SK-N-MC (cell line): ENCODE data around the gene SMARCA4.
"Not testable (repeated sequence)": the region's sequence is repeated elsewhere in the genome, so short reads cannot be mapped to it uniquely, and the experiment has no call there.

Experiments
- DNase-seq: peaks from one replicate; pipeline ENCODE4 v3.0.0-alpha.2; 2011; ENCODE audit warnings: low read depth, low spot score
- H3K27ac ChIP-seq: fragments of 200-600 bp; sonication (generic); 2 replicates; pipeline ENCODE4 v1.5.1; 2016; ENCODE audit warnings: mixed run types
- H3K36me3 ChIP-seq: fragments of 200-600 bp; sonication (generic); 2 replicates; pipeline ENCODE4 v1.6.1; 2017; ENCODE audit warnings: antibody characterized with exemption, low read length, mixed read lengths; ENCODE audit not compliant: insufficient read depth
- H3K4me3 ChIP-seq: fragments of 200-600 bp; sonication (generic); 2 replicates; pipeline ENCODE4 v1.5.1; 2016
- H3K9ac ChIP-seq: fragments of 200-600 bp; sonication (generic); 2 replicates; pipeline ENCODE4 v1.8.0; 2017; ENCODE audit warnings: mixed run types, mixed read lengths; ENCODE audit not compliant: insufficient read length
- H3K9me3 ChIP-seq: fragments of 200-600 bp; sonication (generic); 2 replicates; pipeline ENCODE4 v1.6.1; 2017; ENCODE audit warnings: low read depth, mild to moderate bottlenecking, antibody characterized with exemption, low read length, moderate library complexity, mixed read lengths
- EZH2 ChIP-seq: fragments of 200-600 bp; sonication (generic); IDR thresholded peaks from one replicate; pipeline ENCODE4 v1.6.1; 2017; ENCODE audit warnings: antibody characterized with exemption
- FOXP2 ChIP-seq: optimal IDR thresholded peaks from 2 replicates; pipeline ENCODE3; 2011; ENCODE audit warnings: mild to moderate bottlenecking, moderate library complexity; ENCODE audit not compliant: insufficient read depth; ENCODE audit errors: extremely low read length, control extremely low read depth
- POLR2AphosphoS5 ChIP-seq: IDR thresholded peaks from 2 replicates; pipeline ENCODE4 v1.6.1; 2012; ENCODE audit warnings: mild to moderate bottlenecking, low read depth, low read length, borderline replicate concordance

SMARCA4 gene

DNA sequence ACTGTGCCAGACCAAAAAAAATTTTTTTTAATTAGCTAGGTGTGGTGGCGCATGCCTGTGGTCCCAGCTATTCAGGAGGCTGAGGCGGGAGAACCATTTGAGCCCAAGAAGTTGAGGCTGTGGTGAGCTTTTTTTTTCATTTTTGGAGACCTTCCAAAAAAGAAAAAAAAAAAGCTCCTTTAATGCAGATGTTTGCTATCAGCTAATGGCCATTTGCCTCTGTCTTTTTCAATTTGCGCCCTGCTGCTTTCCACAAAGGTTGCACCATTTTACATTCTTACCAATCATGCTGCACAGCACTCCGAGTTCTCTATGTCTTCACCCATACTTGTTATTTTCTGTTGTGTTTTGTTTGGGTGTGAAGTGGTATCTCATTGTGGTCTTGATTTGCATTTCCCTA is 15.6 kb upstream of the SMARCA4 start:
- no peak overlapping the region for H3K9ac ChIP-seq
- no peak for DNase-seq
- H3K36me3 ChIP-seq, result no peaks in the 10 kb centered on the region
- no peak overlapping the region for H3K4me3 ChIP-seq
- no peaks in the 10 kb centered on the region for H3K9me3 ChIP-seq
- no peak overlapping the region for H3K27ac ChIP-seq
- no peak for TF ChIP-seq POLR2AphosphoS5
- TF ChIP-seq FOXP2, result no peak
- no peak for TF ChIP-seq EZH2

DNA sequence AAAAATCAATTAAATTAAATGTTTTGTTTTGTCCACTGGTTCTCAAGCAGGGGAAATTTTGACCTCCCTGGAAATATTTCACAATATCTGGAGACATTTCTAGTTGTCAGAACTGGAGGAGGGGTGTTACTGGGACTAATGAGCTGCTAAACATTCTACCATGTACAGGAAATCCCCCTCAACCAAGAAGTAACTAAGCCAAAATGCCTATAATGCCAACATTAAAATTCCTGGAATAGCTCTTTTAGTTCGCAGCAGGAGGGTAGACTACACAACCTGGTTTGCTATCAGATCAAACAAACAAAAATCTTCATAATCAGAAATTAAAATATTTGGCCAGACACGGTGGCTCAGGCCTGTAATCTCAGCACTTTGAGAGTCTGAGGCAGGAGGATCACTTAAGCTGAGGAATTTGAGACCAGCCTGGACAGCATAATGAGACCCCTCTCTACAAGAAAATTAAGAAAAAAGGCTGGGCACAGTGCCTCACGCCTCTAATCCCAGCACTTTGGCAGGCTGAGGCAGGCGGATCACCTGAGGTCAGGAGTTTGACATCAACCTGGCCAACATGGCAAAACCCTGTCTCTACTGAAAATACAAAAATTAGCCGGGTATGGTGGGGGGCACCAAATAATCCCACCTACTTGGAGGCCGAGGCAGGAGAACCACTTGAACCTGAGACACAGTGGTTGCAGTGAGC is 13.7 kb upstream of the SMARCA4 start:
- Histone ChIP-seq H3K9me3 (no peaks in the 10 kb centered on the region), H3K27ac (peak overlapping the region; percentile 87), H3K9ac (peak overlapping the region; percentile 11), H3K36me3 (no peaks in the 10 kb centered on the region), H3K4me3 (no peak overlapping the region)
- DNase-seq, result peak; percentile 45
- TF ChIP-seq EZH2 (no peak), FOXP2 (no peak), POLR2AphosphoS5 (no peak)

DNA sequence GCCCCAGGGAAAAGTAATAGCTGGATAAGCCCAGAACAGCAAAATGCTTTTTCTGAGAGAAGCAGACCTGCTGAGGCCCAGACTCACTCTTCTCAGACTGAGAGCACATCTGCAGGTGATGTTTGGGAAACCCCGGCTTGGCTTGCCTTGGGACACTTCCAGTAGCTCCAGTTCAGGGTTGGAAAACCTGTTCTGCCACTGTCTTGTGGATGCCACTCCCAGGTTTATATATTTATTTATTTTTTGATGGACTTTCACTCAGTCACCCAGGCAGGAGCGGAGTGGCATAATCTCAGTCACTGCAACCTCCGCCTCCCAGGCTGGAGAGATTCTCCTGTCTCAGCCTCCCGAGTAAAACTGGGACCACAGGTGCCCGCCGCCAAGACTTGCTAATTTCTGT is 8.0 kb upstream of the SMARCA4 start:
- H3K27ac ChIP-seq, result no peak overlapping the region
- no peaks in the 10 kb centered on the region for H3K9me3 ChIP-seq
- H3K9ac ChIP-seq, result no peak overlapping the region
- DNase-seq, result no peak
- TF ChIP-seq EZH2, result no peak
- TF ChIP-seq FOXP2, result no peak
- TF ChIP-seq POLR2AphosphoS5, result no peak
- no peak overlapping the region for H3K4me3 ChIP-seq
- H3K36me3 ChIP-seq, result no peaks in the 10 kb centered on the region

DNA sequence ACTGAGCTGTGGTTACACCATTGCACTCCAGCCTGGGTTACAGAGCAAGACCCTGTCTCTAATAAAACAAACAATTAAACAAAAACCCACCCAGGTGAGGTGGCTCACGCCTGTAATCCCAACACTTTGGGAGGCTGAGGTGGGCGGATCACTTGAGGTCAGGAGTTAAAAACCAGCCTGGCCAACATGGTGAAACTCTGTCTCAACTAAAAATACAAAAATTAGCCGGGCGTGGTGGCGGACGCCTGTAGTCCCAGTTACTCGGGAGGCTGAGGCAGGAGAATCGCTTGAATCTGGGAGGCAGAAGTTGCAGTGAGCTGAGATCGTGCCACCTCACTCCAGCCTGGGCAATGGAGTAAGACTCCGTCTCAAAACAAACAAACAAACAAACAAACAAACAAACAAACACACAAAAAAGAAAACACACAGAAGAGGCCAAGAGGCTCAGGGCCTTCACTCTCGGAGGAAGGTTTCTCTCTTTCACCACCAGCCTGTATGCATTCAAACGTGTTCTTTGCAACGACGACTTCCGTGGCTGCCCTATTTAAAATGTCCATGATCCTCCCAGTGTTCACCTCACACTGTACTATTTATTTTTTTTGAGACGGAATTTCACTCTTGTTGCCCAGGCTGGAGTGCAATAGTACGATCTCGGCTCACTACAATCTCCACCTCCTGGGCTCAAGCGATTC is 1.4 kb upstream of the SMARCA4 start:
- not testable (repeated sequence) for H3K27ac ChIP-seq, H3K9me3 ChIP-seq, H3K9ac ChIP-seq, H3K36me3 ChIP-seq, DNase-seq
- H3K4me3 ChIP-seq, result peak overlapping the region; percentile 97

DNA sequence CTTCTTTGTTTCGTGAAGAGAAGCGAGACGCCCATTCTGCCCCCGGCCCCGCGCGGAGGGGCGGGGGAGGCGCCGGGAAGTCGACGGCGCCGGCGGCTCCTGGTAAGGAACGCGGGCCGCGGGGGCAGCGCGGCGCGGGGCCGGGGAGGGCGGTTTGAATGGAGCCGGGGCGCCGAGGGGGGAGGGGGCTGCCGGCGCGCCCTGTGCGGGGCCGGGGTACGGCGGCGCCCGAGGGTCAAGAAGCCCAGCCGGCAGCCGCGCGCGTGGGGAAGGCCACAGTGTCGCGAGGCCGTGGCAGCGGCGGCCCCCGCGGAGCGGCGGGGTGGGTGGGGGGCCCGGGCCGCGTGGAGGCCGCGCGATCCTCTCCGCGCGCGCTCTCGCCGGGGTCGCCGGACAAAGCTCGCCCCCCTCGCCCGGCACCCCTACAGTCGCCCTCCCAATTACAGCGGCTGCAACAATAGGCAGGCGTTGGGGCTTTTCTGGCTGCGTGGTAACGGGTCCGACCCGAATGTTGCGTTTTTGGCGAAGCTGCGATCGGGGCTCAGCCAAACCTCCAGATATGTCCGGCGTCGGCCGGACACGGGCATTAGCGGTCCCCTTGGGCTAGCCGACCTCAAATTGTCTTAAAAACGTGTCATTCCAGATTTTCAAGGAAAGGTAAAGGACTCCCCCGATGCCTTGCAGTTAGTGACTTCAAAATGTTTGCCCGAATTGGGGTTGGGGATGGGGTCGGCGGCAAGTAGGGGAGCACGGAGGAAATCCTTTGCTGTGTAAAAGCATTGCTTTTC is 437 bp downstream of the SMARCA4 start:
- peak overlapping the region; percentile 100 for H3K9ac ChIP-seq
- peak overlapping the region; percentile 100 for H3K4me3 ChIP-seq
- peak overlapping the region; percentile 96 for H3K27ac ChIP-seq
- peaks cover 13% of the 10 kb centered on the region; the same call in 1 of the 2 replicates for H3K36me3 ChIP-seq
- no peak for DNase-seq
- H3K9me3 ChIP-seq, result no peaks in the 10 kb centered on the region
- TF ChIP-seq EZH2, result no peak
- no peak for TF ChIP-seq FOXP2
- TF ChIP-seq POLR2AphosphoS5, result no peak

DNA sequence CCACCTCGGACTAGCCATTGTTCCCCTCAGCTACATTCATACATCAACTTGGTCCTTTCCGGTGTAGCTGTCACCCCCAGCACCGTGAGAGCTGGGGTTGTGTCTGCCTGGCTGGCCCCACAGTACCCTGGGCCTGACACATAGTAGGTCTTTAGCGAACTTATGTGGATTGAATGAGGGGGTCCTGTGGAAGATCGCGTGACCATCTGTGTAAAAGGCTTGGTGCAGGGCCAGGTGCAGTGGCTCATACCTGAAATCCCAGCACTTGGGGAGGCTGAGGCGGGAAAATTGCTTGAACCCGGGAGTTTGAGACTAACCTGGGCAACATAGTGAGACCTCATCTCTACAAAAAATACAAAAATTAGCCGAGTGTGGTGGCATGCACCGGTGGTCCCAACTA is 2.0 kb downstream of the SMARCA4 start:
- Histone ChIP-seq H3K27ac (no peak overlapping the region), H3K9me3 (no peaks in the 10 kb centered on the region), H3K4me3 (peak overlapping the region; percentile 100), H3K36me3 (peaks cover 13% of the 10 kb centered on the region; the same call in 1 of the 2 replicates), H3K9ac (no peak overlapping the region)
- DNase-seq, result no peak
- TF ChIP-seq FOXP2, result no peak
- TF ChIP-seq POLR2AphosphoS5, result no peak
- no peak for TF ChIP-seq EZH2

DNA sequence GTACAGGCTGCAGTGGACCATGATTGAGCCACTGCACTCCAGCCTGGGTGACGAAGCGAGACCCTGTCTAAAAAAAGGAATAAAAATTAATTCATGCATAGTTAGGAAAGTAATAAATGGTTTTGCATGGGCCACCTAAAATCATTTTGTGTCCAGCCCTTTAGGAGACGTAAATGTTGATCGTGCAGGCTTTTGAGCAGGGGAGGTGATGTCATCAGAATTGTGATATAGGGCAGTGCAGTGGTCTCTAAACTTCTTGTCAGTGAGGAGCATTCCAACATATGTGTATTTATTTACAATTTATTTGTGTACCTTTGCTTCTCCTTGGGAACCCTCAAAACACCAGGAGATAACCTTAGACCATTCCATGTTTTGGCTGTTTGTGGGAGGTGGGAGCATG is 3.0 kb downstream of the SMARCA4 start:
- DNase-seq, result no peak
- H3K27ac ChIP-seq, result 0 out of 2 replicates have a peak overlapping the region, but pooled peaks have one; percentile 12
- no peak overlapping the region for H3K9ac ChIP-seq
- TF ChIP-seq EZH2, result no peak
- no peak for TF ChIP-seq POLR2AphosphoS5
- TF ChIP-seq FOXP2, result no peak
- H3K9me3 ChIP-seq, result no peaks in the 10 kb centered on the region
- peaks cover 13% of the 10 kb centered on the region; the same call in 1 of the 2 replicates for H3K36me3 ChIP-seq
- no peak overlapping the region for H3K4me3 ChIP-seq

DNA sequence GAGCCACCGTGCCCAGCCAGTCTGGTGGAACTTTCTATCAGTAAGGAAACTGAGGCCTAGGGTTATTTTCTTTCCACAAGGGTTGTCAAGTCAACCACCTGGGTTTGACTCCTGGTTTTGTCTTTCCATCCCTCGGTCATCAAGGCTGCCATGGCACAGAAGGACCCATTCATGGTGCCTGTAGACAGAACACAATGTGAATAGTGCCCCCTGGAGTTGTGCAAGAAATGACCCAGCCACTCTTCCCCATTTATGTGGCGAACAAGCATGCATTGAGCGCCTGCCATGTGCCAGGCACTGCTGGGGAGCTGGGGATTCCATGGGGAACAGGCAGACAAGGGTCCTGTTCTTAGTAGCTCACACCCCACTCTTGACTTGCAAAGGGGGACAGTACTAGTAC is 4.1 kb downstream of the SMARCA4 start:
- Histone ChIP-seq H3K36me3 (peaks cover 13% of the 10 kb centered on the region; the same call in 1 of the 2 replicates), H3K9me3 (no peaks in the 10 kb centered on the region), H3K4me3 (no peak overlapping the region), H3K27ac (no peak overlapping the region), H3K9ac (no peak overlapping the region)
- no peak for TF ChIP-seq EZH2
- no peak for TF ChIP-seq FOXP2
- no peak for TF ChIP-seq POLR2AphosphoS5
- DNase-seq, result no peak
